HG03045 (cell line): ENCODE data around the gene RALGAPB.
"Not testable (repeated sequence)": the region's sequence is repeated elsewhere in the genome, so short reads cannot be mapped to it uniquely, and the experiment has no call there.

Source experiments
- ATAC-seq: cut with Tn5 transposase; IDR thresholded peaks from one replicate; pipeline ENCODE4 v1.9.1; 2021; ENCODE audit warnings: mild to moderate bottlenecking, moderate library complexity; ENCODE audit not compliant: unreplicated experiment

Gene RALGAPB

GRCh38 chr20:38446441-38447209, 26.0 kb upstream of the RALGAPB start:
- ATAC-seq: peak; percentile 86

GRCh38 chr20:38447251-38447661, 25.4 kb upstream of the RALGAPB start:
- no peak for ATAC-seq

GRCh38 chr20:38447931-38448675, 24.5 kb upstream of the RALGAPB start:
- ATAC-seq: no peak

GRCh38 chr20:38449046-38449445, 23.6 kb upstream of the RALGAPB start:
- no peak for ATAC-seq

GRCh38 chr20:38450412-38450975, 22.1 kb upstream of the RALGAPB start:
- ATAC-seq: no peak

GRCh38 chr20:38452880-38453624, 19.6 kb upstream of the RALGAPB start:
- ATAC-seq: no peak

- no peak for ATAC-seq
Observed at GRCh38 chr20:38453941-38454340, 18.7 kb upstream of the RALGAPB start.

GRCh38 chr20:38454556-38455473, 17.8 kb upstream of the RALGAPB start:
- ATAC-seq: no peak

GRCh38 chr20:38458314-38458713, 14.3 kb upstream of the RALGAPB start:
- no peak for ATAC-seq

- ATAC-seq: no peak
Observed at GRCh38 chr20:38460040-38460623, 12.5 kb upstream of the RALGAPB start.

- ATAC-seq: not testable (repeated sequence)
Observed at GRCh38 chr20:38460631-38461030, 12.0 kb upstream of the RALGAPB start.

GRCh38 chr20:38461167-38461566, 11.5 kb upstream of the RALGAPB start:
- not testable (repeated sequence) for ATAC-seq

GRCh38 chr20:38461569-38461968, 11.1 kb upstream of the RALGAPB start:
- ATAC-seq: not testable (repeated sequence)

- no peak for ATAC-seq
Observed at GRCh38 chr20:38466171-38466570, 6.5 kb upstream of the RALGAPB start.

- no peak for ATAC-seq
Observed at GRCh38 chr20:38466983-38467382, 5.7 kb upstream of the RALGAPB start.

- no peak for ATAC-seq
Observed at GRCh38 chr20:38471245-38471644, 1.4 kb upstream of the RALGAPB start.

GRCh38 chr20:38471987-38472512, 593 bp upstream of the RALGAPB start:
- ATAC-seq: no peak

- no peak for ATAC-seq
Observed at GRCh38 chr20:38473367-38473795, 738 bp downstream of the RALGAPB start.

GRCh38 chr20:38477747-38478146, 5.1 kb downstream of the RALGAPB start:
- ATAC-seq: no peak
